ENCODE measurements around the gene LPP. TPM values are rescaled to one million over a fixed set of nuclear protein-coding genes. Genes with fewer than 3 reads are reported as not detected.
A peak's percentile ranks its signal among the peaks of the same experiment; 100 is the strongest.

LPP gene
- polyA plus RNA-seq, 1 donor (not counting 4 experiments of a cell fraction or from before 2014, with no cell fraction given): 16.0 TPM

GRCh38 chr3:188468662-188469061 lies 314.7 kb downstream of the LPP start:
- H2AFZ ChIP-seq (ENCODE audit: control insufficient read depth, low read length): no peak overlapping the region
- H3K27me3 ChIP-seq (ENCODE audit: control insufficient read depth, extremely low read depth, insufficient read depth, low read length): no peaks in the 10 kb centered on the region
- peaks cover 0 to 7% of the 10 kb centered on the region in 2 experiments for H3K36me3 ChIP-seq (ENCODE audit: control insufficient read depth in 2 of 2, extremely low read depth in 1 of 2, insufficient read depth in 2 of 2, low read length in 2 of 2)
- H3K4me1 ChIP-seq (ENCODE audit: control insufficient read depth, extremely low read depth, insufficient read depth, low read length): peaks cover 4% of the 10 kb centered on the region
- H3K79me2 ChIP-seq (ENCODE audit: control insufficient read depth, insufficient read depth, low read length): no peaks in the 10 kb centered on the region
- H3K9ac ChIP-seq (ENCODE audit: control insufficient read depth, extremely low read depth, insufficient read depth, low read length): no peak overlapping the region
- no peaks in the 10 kb centered on the region for H4K20me1 ChIP-seq (ENCODE audit: control insufficient read depth, extremely low read depth, insufficient read depth, low read length)
- H3K4me3 ChIP-seq (ENCODE audit: control insufficient read depth in 2 of 3, extremely low read depth in 1 of 3, insufficient read depth in 2 of 3, low read depth in 1 of 3, low read length in 3 of 3): no peak overlapping the region
- no peak overlapping the region for H3K27ac ChIP-seq (ENCODE audit: control insufficient read depth, insufficient read depth, low read length)
- peak; percentile 5 for FAIRE-seq
- no peak overlapping the region for H3K4me2 ChIP-seq (ENCODE audit: control insufficient read depth, extremely low read depth, insufficient read depth, low read depth, low read length)
- H3K9me1 ChIP-seq (ENCODE audit: control insufficient read depth, extremely low read depth, insufficient read depth, low read length): no peaks in the 10 kb centered on the region
- no peak for DNase-seq (ENCODE audit: low read depth, low spot score)
- TF ChIP-seq CTCF (optimal IDR thresholded peaks at IDR 0.05 in 1 of 3, IDR thresholded peaks at IDR 0.05 in 1 of 3, conservative IDR thresholded peaks at IDR 0.05 in 1 of 3; ENCODE audit: extremely low read depth in 1 of 3, insufficient read depth in 2 of 3, low read length in 3 of 3) (no peak), EZH2 (IDR thresholded peaks at IDR 0.05; ENCODE audit: low read length) (no peak)
- H3K9me3 ChIP-seq (ENCODE audit: control insufficient read depth, low read depth, low read length): no peaks in the 10 kb centered on the region
- dilution Hi-C loops (cut with MboI; ENCODE audit: extremely low pct_ligation_motif_present, low sequenced_read_pairs): no loop called here

- H3K4me3 ChIP-seq (ENCODE audit: control insufficient read depth in 2 of 3, extremely low read depth in 1 of 3, insufficient read depth in 2 of 3, low read depth in 1 of 3, low read length in 3 of 3): no peak overlapping the region
- no peaks in the 10 kb centered on the region for H3K79me2 ChIP-seq (ENCODE audit: control insufficient read depth, insufficient read depth, low read length)
- TF ChIP-seq EZH2 (IDR thresholded peaks at IDR 0.05; ENCODE audit: low read length) (no peak), CTCF (optimal IDR thresholded peaks at IDR 0.05 in 1 of 3, IDR thresholded peaks at IDR 0.05 in 1 of 3, conservative IDR thresholded peaks at IDR 0.05 in 1 of 3; ENCODE audit: extremely low read depth in 1 of 3, insufficient read depth in 2 of 3, low read length in 3 of 3) (no peak)
- no peaks in the 10 kb centered on the region for H4K20me1 ChIP-seq (ENCODE audit: control insufficient read depth, extremely low read depth, insufficient read depth, low read length)
- dilution Hi-C loops (cut with MboI; ENCODE audit: extremely low pct_ligation_motif_present, low sequenced_read_pairs): no loop called here
- H3K36me3 ChIP-seq (ENCODE audit: control insufficient read depth in 2 of 2, extremely low read depth in 1 of 2, insufficient read depth in 2 of 2, low read length in 2 of 2): peaks cover 0 to 7% of the 10 kb centered on the region in 2 experiments
- H3K9ac ChIP-seq (ENCODE audit: control insufficient read depth, extremely low read depth, insufficient read depth, low read length): no peak overlapping the region
- peaks cover 4% of the 10 kb centered on the region for H3K4me1 ChIP-seq (ENCODE audit: control insufficient read depth, extremely low read depth, insufficient read depth, low read length)
- no peak overlapping the region for H2AFZ ChIP-seq (ENCODE audit: control insufficient read depth, low read length)
- no peaks in the 10 kb centered on the region for H3K9me3 ChIP-seq (ENCODE audit: control insufficient read depth, low read depth, low read length)
- no peaks in the 10 kb centered on the region for H3K27me3 ChIP-seq (ENCODE audit: control insufficient read depth, extremely low read depth, insufficient read depth, low read length)
- H3K9me1 ChIP-seq (ENCODE audit: control insufficient read depth, extremely low read depth, insufficient read depth, low read length): no peaks in the 10 kb centered on the region
- no peak overlapping the region for H3K4me2 ChIP-seq (ENCODE audit: control insufficient read depth, extremely low read depth, insufficient read depth, low read depth, low read length)
- no peak overlapping the region for H3K27ac ChIP-seq (ENCODE audit: control insufficient read depth, insufficient read depth, low read length)
- FAIRE-seq (no peak), DNase-seq (ENCODE audit: low read depth, low spot score) (no peak)
These were observed 315.4 kb downstream of the LPP start for GRCh38 chr3:188469228-188469885.

All from keratinocyte (primary cell).